RWPE2 (cell line): ENCODE results near the gene SELENOF.

ENCODE experiments used
- ATAC-seq: fragments of 200-7000 bp; cut with Tn5 transposase; 3 replicates; pipeline ENCODE4 v1.9.1; 2021; ENCODE audit warnings: low read depth
- DNase-seq: peaks from one replicate; pipeline ENCODE4 v3.0.0-alpha.2; 2020; ENCODE audit warnings: low spot score
- H3K27ac ChIP-seq: fragments of 450-650 bp; 2 replicates; pipeline ENCODE4 v1.5.1; 2017; ENCODE audit warnings: mild to moderate bottlenecking; ENCODE audit not compliant: poor library complexity, severe bottlenecking
- H3K27me3 ChIP-seq: fragments of 250-450 bp; sonication (Bioruptor Pico); 2 replicates; pipeline ENCODE4 v1.5.1; 2021; ENCODE audit warnings: mild to moderate bottlenecking, moderate library complexity; ENCODE audit not compliant: insufficient read depth, poor library complexity, severe bottlenecking
- H3K36me3 ChIP-seq: fragments of 250-450 bp; sonication (Bioruptor Pico); 2 replicates; pipeline ENCODE4 v1.5.1; 2020; ENCODE audit warnings: low read depth, mild to moderate bottlenecking, moderate library complexity
- H3K4me1 ChIP-seq: fragments of 250-450 bp; sonication (Bioruptor Pico); 2 replicates; pipeline ENCODE4 v1.5.1; 2021; ENCODE audit warnings: mild to moderate bottlenecking, moderate library complexity; ENCODE audit not compliant: insufficient read depth, poor library complexity, severe bottlenecking
- H3K4me3 ChIP-seq: fragments of 250-450 bp; sonication (Bioruptor Pico); 2 replicates; pipeline ENCODE4 v1.5.1; 2021; ENCODE audit warnings: mild to moderate bottlenecking, moderate library complexity; ENCODE audit not compliant: severe bottlenecking
- H3K9me3 ChIP-seq: fragments of 250-450 bp; sonication (Bioruptor Pico); 2 replicates; pipeline ENCODE4 v1.5.1; 2021; ENCODE audit warnings: mild to moderate bottlenecking, moderate library complexity; ENCODE audit not compliant: severe bottlenecking
- TF ChIP-seq, protein P1 (sequence below): fragments of 450-650 bp; IDR thresholded peaks from one replicate; pipeline ENCODE4 v1.5.1; 2017; ENCODE audit warnings: mild to moderate bottlenecking, moderate library complexity; ENCODE audit not compliant: poor library complexity, severe bottlenecking

Gene SELENOF

DNA sequence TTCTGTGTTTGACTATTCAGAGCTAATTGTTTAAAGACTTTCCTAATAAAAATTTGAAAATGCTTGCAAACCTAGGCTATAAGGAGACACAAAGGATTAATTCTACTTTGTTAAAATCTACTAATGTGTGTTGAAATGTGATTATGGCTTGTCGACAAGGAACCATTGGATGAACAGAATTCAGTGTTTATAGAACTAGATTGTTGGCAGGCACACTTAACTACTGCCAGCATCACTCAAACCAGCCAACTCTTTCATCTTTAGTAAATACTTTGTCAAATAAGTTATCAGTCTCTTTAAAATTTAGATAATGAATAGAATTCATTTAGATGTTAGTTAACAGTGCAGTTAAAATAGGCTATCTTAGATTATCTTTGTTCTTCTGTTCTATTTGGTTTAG, 28.1 kb upstream of the SELENOF start:
- Histone ChIP-seq H3K4me3 (no peak overlapping the region), H3K27me3 (no peaks in the 10 kb centered on the region), H3K4me1 (no peaks in the 10 kb centered on the region), H3K27ac (no peak overlapping the region), H3K36me3 (no peaks in the 10 kb centered on the region), H3K9me3 (no peaks in the 10 kb centered on the region)
- ATAC-seq (no peak), DNase-seq (no peak)
- TF ChIP-seq, protein P1, sequence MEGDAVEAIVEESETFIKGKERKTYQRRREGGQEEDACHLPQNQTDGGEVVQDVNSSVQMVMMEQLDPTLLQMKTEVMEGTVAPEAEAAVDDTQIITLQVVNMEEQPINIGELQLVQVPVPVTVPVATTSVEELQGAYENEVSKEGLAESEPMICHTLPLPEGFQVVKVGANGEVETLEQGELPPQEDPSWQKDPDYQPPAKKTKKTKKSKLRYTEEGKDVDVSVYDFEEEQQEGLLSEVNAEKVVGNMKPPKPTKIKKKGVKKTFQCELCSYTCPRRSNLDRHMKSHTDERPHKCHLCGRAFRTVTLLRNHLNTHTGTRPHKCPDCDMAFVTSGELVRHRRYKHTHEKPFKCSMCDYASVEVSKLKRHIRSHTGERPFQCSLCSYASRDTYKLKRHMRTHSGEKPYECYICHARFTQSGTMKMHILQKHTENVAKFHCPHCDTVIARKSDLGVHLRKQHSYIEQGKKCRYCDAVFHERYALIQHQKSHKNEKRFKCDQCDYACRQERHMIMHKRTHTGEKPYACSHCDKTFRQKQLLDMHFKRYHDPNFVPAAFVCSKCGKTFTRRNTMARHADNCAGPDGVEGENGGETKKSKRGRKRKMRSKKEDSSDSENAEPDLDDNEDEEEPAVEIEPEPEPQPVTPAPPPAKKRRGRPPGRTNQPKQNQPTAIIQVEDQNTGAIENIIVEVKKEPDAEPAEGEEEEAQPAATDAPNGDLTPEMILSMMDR, result no peak

DNA sequence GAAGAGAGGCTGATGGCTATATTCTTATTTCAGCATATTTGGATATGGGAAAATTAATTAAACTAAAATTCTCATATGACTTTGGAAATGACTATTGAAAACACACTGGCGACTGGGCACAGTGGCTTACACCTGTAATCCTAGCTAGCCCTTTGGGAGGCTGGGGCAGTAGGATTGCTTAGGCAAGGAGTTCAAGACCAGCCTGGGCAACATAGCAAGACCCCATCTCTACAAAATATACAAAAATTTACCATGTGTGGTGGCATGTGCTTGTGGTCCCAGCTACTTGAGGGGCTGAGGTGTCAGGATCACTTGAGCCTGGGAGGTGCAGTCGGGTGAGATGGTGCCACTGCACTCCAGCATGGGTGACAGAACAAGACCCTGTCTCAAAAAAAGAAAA, 26.7 kb upstream of the SELENOF start:
- ATAC-seq (no peak), DNase-seq (no peak)
- Histone ChIP-seq H3K27me3 (no peaks in the 10 kb centered on the region), H3K27ac (no peak overlapping the region), H3K4me3 (no peak overlapping the region), H3K36me3 (no peaks in the 10 kb centered on the region), H3K9me3 (no peaks in the 10 kb centered on the region), H3K4me1 (no peaks in the 10 kb centered on the region)
- TF ChIP-seq, protein P1, result no peak

DNA sequence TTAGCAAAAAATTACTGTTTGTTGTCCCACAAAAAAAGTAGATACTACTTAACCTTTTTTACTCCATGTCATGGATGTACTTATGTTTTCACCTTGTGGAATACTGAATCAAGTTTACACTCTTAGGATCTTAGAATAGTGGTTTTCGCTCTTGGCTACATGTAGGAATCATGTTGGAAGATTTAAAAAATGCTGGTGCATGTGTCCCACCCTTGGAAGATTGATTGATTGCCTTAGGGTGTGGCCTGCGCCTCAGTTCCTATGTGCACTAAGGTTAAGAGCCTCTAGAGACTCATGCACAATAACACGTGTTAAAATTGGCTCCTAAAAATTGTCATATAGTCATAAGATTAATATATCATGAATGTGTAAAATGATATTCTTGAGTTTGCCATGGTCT, 25.5 kb upstream of the SELENOF start:
- TF ChIP-seq, protein P1, result no peak
- ATAC-seq, result no peak
- Histone ChIP-seq H3K9me3 (no peaks in the 10 kb centered on the region), H3K4me1 (no peaks in the 10 kb centered on the region), H3K27me3 (no peaks in the 10 kb centered on the region), H3K4me3 (no peak overlapping the region), H3K36me3 (no peaks in the 10 kb centered on the region), H3K27ac (no peak overlapping the region)
- no peak for DNase-seq

DNA sequence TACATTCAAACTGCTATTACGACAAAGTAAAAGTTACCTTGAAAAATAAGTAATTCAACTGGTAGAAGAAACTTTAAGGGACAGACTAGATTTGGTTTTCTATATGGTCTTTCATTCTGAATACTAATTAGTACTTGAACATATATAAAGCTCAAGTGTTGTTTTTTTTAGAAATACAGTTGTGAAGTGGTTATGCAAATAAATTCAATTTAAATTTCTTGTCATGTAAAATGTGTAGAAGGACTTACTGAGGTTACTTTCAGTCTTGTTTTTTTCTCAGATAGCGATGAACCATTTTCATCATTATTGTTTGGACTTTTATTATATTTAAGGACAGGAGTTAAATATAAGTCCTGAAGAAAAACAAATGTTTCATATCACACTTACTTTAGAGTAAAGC, 24.9 kb upstream of the SELENOF start:
- TF ChIP-seq, protein P1, result no peak
- H3K27me3 ChIP-seq, result no peaks in the 10 kb centered on the region
- no peak overlapping the region for H3K27ac ChIP-seq
- DNase-seq, result no peak
- no peak overlapping the region for H3K4me3 ChIP-seq
- no peak for ATAC-seq
- no peaks in the 10 kb centered on the region for H3K4me1 ChIP-seq
- no peaks in the 10 kb centered on the region for H3K9me3 ChIP-seq
- H3K36me3 ChIP-seq, result no peaks in the 10 kb centered on the region

DNA sequence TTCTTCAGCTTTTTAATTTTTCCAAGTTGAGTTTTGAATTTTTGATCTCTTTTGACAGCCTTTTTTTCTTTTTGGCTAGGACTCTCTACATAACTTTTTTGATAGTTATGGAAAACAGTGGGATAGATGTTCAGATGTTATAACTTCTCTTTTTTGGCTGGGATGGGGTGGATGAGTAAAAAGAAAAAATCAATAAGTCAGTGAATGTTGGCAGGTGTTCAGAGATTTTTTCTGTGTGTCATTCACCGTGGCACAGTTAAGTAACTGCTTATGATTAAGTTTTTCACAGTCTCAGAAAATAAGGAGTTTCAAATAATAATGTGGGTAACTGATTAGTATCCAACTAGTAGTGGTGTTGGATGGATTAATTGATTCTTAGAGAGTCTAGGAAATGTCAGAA, 24.5 kb upstream of the SELENOF start:
- Histone ChIP-seq H3K4me3 (no peak overlapping the region), H3K9me3 (no peaks in the 10 kb centered on the region), H3K27ac (no peak overlapping the region), H3K4me1 (no peaks in the 10 kb centered on the region), H3K27me3 (no peaks in the 10 kb centered on the region), H3K36me3 (no peaks in the 10 kb centered on the region)
- DNase-seq (no peak), ATAC-seq (no peak)
- TF ChIP-seq, protein P1, result no peak
